GM21381 (cell line): Measurements from ENCODE around the gene DBNL.

Experiments
- ATAC-seq: cut with Tn5 transposase; IDR thresholded peaks from one replicate; pipeline ENCODE4 v1.9.1; 2021; ENCODE audit warnings: mild to moderate bottlenecking, moderate library complexity; ENCODE audit not compliant: unreplicated experiment

Gene DBNL

GRCh38 chr7:44107961-44108767 lies 63.7 kb downstream of the DBNL start:
- ATAC-seq, result no peak

- no peak for ATAC-seq
Measured at GRCh38 chr7:44108768-44109750, 64.6 kb downstream of the DBNL start.

DNA sequence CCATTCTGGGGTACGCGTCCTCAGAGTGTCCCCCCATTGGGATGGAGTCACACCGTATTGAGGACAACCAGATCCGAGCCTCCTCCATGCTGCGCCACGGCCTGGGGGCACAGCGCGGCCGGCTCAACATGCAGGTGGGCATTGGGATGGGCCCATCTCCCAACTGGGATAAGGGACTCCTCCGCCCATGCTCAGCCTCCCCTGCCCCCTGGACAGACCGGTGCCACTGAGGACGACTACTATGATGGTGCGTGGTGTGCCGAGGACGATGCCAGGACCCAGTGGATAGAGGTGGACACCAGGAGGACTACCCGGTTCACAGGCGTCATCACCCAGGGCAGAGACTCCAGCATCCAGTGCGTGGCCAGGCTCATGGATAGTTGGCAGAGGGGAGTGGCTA lies 65.5 kb downstream of the DBNL start:
- no peak for ATAC-seq

GRCh38 chr7:44110719-44111635 lies 66.5 kb downstream of the DBNL start:
- ATAC-seq, result no peak
